Neural progenitor cell (in vitro differentiated cells): Measurements from ENCODE around the gene CENPM. TPM values are rescaled to one million over a fixed set of nuclear protein-coding genes. Genes with fewer than 3 reads are reported as not detected.
A peak's percentile ranks its signal among the peaks of the same experiment; 100 is the strongest.

Experiments
- DNase-seq: peaks from one replicate; pipeline ENCODE4 v3.0.0-alpha.2; 2016; ENCODE audit warnings: low spot score
- H2AFZ ChIP-seq: fragments of 200-600 bp; sonication (generic); replicated peaks from 2 replicates; pipeline ENCODE4 v1.6.1; 2016; ENCODE audit warnings: antibody characterized with exemption
- H3F3A ChIP-seq: fragments of 200-600 bp; sonication (generic); 2 replicates; pipeline ENCODE4 v1.6.1; 2016; ENCODE audit warnings: antibody characterized with exemption, low read depth
- H3K27ac ChIP-seq: fragments of 200-600 bp; sonication (generic); 2 replicates; pipeline ENCODE4 v1.5.1; 2016; ENCODE audit warnings: mild to moderate bottlenecking
- H3K27me3 ChIP-seq: fragments of 200-600 bp; sonication (generic); 2 replicates; pipeline ENCODE4 v1.6.1; 2016; ENCODE audit warnings: mild to moderate bottlenecking, moderate library complexity
- H3K36me3 ChIP-seq: fragments of 200-600 bp; sonication (generic); 2 replicates; pipeline ENCODE4 v1.5.1; 2016
- H3K4me1 ChIP-seq: fragments of 200-600 bp; sonication (generic); 2 replicates; pipeline ENCODE4 v1.6.1; 2016; ENCODE audit warnings: mixed run types
- H3K4me2 ChIP-seq: fragments of 200-600 bp; sonication (generic); 2 replicates; pipeline ENCODE4 v1.6.1; 2016
- H3K4me3 ChIP-seq: fragments of 200-600 bp; sonication (generic); 2 replicates; pipeline ENCODE4 v1.5.1; 2016
- H3K79me2 ChIP-seq: fragments of 200-600 bp; sonication (generic); 2 replicates; pipeline ENCODE4 v1.6.1; 2016; ENCODE audit warnings: low read depth
- H3K9ac ChIP-seq: fragments of 200-600 bp; sonication (generic); 2 replicates; pipeline ENCODE4 v1.6.1; 2016
- H3K9me3 ChIP-seq: fragments of 200-600 bp; sonication (generic); 2 replicates; pipeline ENCODE4 v1.5.1; 2016; ENCODE audit warnings: low read depth
- H4K20me1 ChIP-seq: fragments of 200-600 bp; sonication (generic); 2 replicates; pipeline ENCODE4 v1.6.1; 2016; ENCODE audit warnings: low read depth
- H3K27ac Mint-ChIP-seq: 3 replicates; pipeline ENCODE4 v1.8.0; 2021; ENCODE audit warnings: mixed read lengths
- H3K27me3 Mint-ChIP-seq: 2 replicates; pipeline ENCODE4 v1.8.0; 2022; ENCODE audit warnings: low read depth, mild to moderate bottlenecking, inconsistent platforms, moderate library complexity, mixed read lengths; ENCODE audit not compliant: insufficient read depth
- H3K36me3 Mint-ChIP-seq: 3 replicates; pipeline ENCODE4 v1.8.0; 2021; ENCODE audit warnings: mixed read lengths
- H3K4me1 Mint-ChIP-seq: 3 replicates; pipeline ENCODE4 v1.8.0; 2021; ENCODE audit warnings: mixed read lengths
- H3K4me3 Mint-ChIP-seq: 3 replicates; pipeline ENCODE4 v1.8.0; 2021; ENCODE audit warnings: mild to moderate bottlenecking, moderate library complexity, mixed read lengths
- H3K9me3 Mint-ChIP-seq: 3 replicates; pipeline ENCODE4 v1.8.0; 2020; ENCODE audit warnings: mixed read lengths
- CTCF ChIP-seq: fragments of 200-600 bp; sonication (generic); IDR thresholded peaks from 2 replicates; pipeline ENCODE4 v1.5.1; 2017; ENCODE audit warnings: antibody characterized with exemption, mild to moderate bottlenecking
- EZH2 ChIP-seq: fragments of 200-600 bp; sonication (generic); IDR thresholded peaks from 2 replicates; pipeline ENCODE4 v1.6.1; 2017; ENCODE audit warnings: antibody characterized with exemption, mild to moderate bottlenecking, moderate library complexity
- EZH2phosphoT487 ChIP-seq: fragments of 200-600 bp; sonication (generic); IDR thresholded peaks from 2 replicates; pipeline ENCODE4 v1.6.1; 2017; ENCODE audit warnings: antibody characterized with exemption
- total RNA-seq: library from RNA; depleted of rRNA; stranded (reverse); fragments of >200 nt; gene quantifications from 2 replicates; pipeline ENCODE4 v1.2.3, GENCODE V29; 2015; ENCODE audit warnings: low replicate concordance

Gene CENPM
- total RNA-seq, 1 donor from 2014 or later = 20.2 TPM

- H3K27me3 Mint-ChIP-seq = peaks cover 58% of the 10 kb centered on the region
- Histone ChIP-seq H3K4me1 (peaks cover 20% of the 10 kb centered on the region), H3K9me3 (no peaks in the 10 kb centered on the region), H3K27me3 (peaks cover 100% of the 10 kb centered on the region), H2AFZ (no peak overlapping the region), H3K4me2 (no peak overlapping the region), H3K79me2 (no peaks in the 10 kb centered on the region), H3F3A (peaks cover 14% of the 10 kb centered on the region), H3K36me3 (no peaks in the 10 kb centered on the region), H3K27ac (no peak overlapping the region), H4K20me1 (peaks cover 82% of the 10 kb centered on the region), H3K9ac (no peak overlapping the region), H3K4me3 (no peak overlapping the region)
- DNase-seq = no peak
- H3K9me3 Mint-ChIP-seq = no peaks in the 10 kb centered on the region
- peak overlapping the region; percentile 62 for H3K4me3 Mint-ChIP-seq
- no peaks in the 10 kb centered on the region for H3K36me3 Mint-ChIP-seq
- TF ChIP-seq EZH2phosphoT487 (no peak), EZH2 (no peak), CTCF (no peak)
- no peak overlapping the region for H3K27ac Mint-ChIP-seq
- H3K4me1 Mint-ChIP-seq = peaks cover 22% of the 10 kb centered on the region
Observed at GRCh38 chr22:41916745-41917358, 30.1 kb downstream of the CENPM start.

GRCh38 chr22:41915786-41916493, 31.0 kb downstream of the CENPM start:
- H3K27me3 Mint-ChIP-seq = peaks cover 61% of the 10 kb centered on the region
- H3K79me2 ChIP-seq = no peaks in the 10 kb centered on the region

GRCh38 chr22:41915035-41915785, 31.7 kb downstream of the CENPM start, which contains the start of gene SHISA8:
SHISA8 (minus strand) TSS chr22:41915074; CDS start chr22:41914667, 407 bp downstream.
- no peak within 1 kb of the TSS for H2AFZ ChIP-seq
- H3K9me3 ChIP-seq = no peaks in the 10 kb centered on the region
- H3K9ac ChIP-seq = no peak within 1 kb of the TSS
- peaks cover 100% of the 10 kb centered on the region for H3K27me3 ChIP-seq
- H3F3A ChIP-seq = peaks cover 14% of the 10 kb centered on the region
- peak within 1 kb of the TSS; percentile 44 for H3K4me3 Mint-ChIP-seq
- peaks cover 4% of the 10 kb centered on the region for H3K9me3 Mint-ChIP-seq
- no peaks in the 10 kb centered on the region for H3K79me2 ChIP-seq
- no peak for TF ChIP-seq CTCF
- peak; percentile 94 for TF ChIP-seq EZH2phosphoT487
- peak; percentile 79 for TF ChIP-seq EZH2
- H3K4me1 ChIP-seq = peaks cover 29% of the 10 kb centered on the region
- no peaks in the 10 kb centered on the region for H3K36me3 Mint-ChIP-seq
- peaks cover 55% of the 10 kb centered on the region for H3K27me3 Mint-ChIP-seq
- H3K4me3 ChIP-seq = peak within 1 kb of the TSS; percentile 45
- no peaks in the 10 kb centered on the region for H3K36me3 ChIP-seq
- no peak within 1 kb of the TSS for H3K27ac ChIP-seq
- peaks cover 21% of the 10 kb centered on the region for H3K4me1 Mint-ChIP-seq
- H3K4me2 ChIP-seq = peak within 1 kb of the TSS; percentile 87
- H4K20me1 ChIP-seq = peaks cover 89% of the 10 kb centered on the region
- peak; percentile 79 for DNase-seq
- no peak within 1 kb of the TSS for H3K27ac Mint-ChIP-seq

More at GRCh38 chr22:41915786-41916493, 31.0 kb downstream of the CENPM start:
- Histone ChIP-seq H3K9ac (no peak overlapping the region), H3K9me3 (no peaks in the 10 kb centered on the region), H3F3A (peaks cover 14% of the 10 kb centered on the region), H3K4me2 (peak overlapping the region; percentile 87), H2AFZ (no peak overlapping the region), H3K4me1 (peaks cover 22% of the 10 kb centered on the region), H3K36me3 (no peaks in the 10 kb centered on the region), H3K4me3 (no peak overlapping the region), H3K27ac (no peak overlapping the region), H4K20me1 (peaks cover 89% of the 10 kb centered on the region), H3K27me3 (peaks cover 100% of the 10 kb centered on the region)
- Mint-ChIP-seq H3K27ac (no peak overlapping the region), H3K36me3 (no peaks in the 10 kb centered on the region), H3K9me3 (peaks cover 4% of the 10 kb centered on the region), H3K4me1 (peaks cover 24% of the 10 kb centered on the region), H3K4me3 (peak overlapping the region; percentile 44)
- TF ChIP-seq EZH2 (peak; percentile 30), CTCF (no peak), EZH2phosphoT487 (peak; percentile 65)
- DNase-seq = peak; percentile 32
